ENCODE measurements around the gene MROH7.
A peak's percentile ranks its signal among the peaks of the same experiment; 100 is the strongest.

Gene MROH7

DNA sequence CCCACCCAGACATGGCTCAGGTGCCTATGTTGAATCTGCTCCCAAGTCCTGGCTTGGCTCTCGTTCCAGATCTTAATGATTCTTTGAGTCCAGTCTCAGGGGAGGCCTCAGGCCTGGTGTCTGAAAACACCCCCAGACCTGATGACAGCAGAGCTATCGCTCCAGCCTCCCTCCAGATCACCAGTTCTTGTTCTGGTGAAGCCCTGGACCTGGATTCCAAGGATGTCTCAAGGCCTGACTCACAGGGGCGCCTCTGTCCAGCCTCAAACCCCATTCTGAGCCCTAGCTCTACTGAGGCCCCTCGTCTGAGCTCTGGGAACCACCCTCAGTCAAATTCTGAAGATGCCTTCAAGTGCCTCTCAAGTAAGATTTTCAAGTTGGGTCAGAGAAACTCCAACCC, 11.4 kb downstream of the MROH7 start:
- DNase-seq = no peak

DNA sequence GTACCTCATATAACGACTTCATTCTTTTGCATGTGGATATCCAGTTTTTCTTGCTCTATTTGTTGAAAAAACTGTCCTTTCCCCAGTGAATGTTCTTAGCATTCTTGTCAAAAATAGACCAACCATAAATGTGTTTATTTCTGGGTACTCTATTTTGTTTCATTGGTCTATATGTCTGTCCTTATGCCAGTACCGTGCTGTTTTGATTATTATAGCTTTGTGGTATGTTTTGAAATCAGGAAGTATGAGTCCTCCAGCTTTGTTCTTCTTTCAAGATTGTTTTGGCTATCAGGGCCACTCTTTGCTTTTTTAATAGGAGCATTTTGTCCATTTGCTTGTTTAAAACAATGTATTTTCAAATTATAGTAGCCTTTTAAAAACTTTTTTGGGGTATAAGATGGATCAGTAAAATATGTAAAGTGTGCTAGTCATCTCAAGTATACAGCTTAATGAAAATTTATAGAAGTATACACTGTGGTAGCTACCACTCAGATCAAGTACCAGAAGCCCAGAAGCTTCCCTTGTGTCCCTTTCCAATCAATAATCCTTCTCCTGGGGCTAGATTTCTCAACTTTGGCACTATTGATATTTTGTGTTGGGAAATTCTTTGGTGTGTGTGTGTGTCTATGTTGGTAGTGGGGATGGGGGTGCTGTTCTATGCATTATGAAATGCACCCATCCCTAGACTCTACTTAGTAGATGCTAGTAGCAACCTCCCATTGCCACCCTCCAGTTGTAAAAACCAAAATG, 16.8 kb downstream of the MROH7 start:
- DNase-seq = no peak

DNA sequence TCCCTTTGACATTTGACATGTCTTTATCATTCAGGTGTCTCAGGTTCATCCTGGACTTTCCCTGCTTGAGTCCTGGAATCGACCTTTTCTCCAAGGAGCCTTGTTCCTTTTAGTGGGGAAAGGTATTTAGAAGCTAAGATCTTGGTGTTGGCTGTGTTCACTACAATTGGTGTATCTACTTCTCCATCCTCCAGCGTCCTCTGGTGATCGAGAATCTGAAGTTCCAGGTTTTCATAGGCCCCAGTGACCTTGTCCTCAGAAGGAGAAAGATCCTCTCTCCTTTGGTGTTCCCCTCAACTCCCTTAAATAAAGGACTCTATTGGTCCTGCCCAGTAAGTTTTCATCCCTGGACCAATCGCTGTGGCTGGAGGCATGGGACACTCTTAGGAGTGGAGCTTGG, 22.1 kb downstream of the MROH7 start:
- DNase-seq = no peak

DNA sequence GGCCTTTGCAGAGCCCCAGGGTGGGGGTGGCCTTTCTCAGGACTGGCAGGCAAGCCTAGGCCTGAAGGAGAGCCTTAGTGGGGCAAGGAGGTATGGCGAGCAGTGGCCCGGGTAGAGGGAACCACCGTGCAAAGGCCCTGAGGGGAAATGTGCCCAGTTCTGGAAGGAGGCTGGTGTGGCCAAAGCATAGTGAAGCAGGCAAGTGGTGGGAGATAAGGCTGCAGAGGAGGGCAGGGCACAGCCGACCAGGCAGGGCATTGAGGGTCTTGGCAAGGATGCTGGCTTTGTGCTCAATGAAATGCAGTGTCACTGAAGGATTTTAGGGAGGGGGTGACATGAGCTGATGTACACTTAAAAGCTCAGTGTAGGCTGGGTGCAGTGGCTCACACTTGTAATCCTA, 22.8 kb downstream of the MROH7 start:
- DNase-seq = no peak

DNA sequence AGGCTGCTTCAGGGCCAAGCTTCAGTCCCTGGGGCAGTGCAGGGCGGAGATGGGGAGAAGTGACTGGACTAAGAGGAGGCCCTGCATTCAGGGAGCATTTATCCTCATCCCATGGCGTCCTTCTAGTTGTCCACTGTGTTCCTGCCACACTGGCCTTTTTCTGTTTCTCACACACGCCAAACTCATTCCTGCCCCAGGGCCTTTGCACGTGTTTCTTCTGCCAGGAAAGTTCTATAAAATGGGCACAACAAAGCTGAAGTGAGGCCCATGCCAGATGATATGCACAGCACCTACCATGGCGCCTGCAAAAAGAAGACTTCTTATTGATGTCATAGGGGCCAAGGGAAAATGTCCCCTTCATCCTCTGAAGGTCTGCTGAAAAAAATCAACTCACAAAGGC, 24.3 kb downstream of the MROH7 start:
- no peak for DNase-seq

DNA sequence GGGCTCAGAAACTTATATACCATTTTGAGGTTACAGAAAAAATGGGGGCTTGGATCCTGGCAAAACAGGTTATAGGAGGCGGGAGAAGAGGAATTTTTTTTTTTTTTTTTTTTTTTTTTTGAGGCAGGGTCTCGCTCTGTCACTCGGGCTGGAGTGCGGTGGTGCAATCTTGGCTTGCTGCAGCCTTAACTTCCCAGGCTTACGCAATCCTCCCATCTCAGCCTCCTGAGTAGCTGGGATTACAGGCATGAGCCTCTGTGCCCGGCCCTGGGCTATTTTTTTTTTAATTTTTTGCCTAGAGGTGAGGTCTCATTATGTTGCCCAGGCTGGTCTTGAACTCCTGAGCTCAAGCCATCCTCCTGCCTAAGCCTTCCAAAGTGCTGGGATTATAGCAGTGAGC, 24.7 kb downstream of the MROH7 start:
- no peak for DNase-seq

DNA sequence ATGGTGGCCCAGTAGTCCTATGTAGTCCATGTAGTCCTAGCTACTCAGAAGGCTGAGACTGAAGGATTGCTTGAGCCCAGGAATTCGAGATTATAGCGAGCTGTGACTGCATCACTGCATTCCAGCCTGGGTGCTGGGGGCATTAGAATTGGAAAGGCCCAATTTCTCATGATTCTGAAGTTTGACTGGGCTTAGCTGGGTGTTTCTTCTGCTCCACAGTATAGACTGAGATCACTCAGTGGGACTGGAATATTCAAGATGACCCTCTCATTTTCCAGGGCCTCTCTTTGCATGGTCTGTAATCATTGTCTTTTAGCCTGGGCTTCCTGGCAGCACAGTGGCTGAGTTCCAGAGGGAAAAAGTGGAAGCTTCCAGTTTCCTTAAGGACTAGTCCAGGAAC, 26.2 kb downstream of the MROH7 start:
- DNase-seq = no peak

DNA sequence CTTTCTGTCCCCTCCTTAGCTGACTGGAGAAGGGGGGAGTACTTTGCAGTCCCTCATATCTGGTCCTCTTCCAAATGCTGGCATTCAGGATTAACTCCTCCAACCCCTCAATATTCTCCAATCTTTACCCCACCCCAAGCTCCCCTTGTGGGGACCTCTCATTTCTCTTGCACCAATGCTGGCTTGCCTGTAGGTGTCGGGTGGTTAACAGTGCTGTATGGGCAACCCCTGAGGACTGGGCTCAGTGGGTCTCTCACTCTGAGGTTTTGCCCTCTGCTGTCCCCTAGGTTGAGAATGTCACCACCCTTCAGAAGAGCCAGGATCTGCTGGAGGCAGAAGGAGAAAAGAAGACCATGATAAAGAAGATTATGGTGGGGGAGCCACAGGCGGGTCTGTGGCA, 27.0 kb downstream of the MROH7 start:
- no peak for DNase-seq

DNA sequence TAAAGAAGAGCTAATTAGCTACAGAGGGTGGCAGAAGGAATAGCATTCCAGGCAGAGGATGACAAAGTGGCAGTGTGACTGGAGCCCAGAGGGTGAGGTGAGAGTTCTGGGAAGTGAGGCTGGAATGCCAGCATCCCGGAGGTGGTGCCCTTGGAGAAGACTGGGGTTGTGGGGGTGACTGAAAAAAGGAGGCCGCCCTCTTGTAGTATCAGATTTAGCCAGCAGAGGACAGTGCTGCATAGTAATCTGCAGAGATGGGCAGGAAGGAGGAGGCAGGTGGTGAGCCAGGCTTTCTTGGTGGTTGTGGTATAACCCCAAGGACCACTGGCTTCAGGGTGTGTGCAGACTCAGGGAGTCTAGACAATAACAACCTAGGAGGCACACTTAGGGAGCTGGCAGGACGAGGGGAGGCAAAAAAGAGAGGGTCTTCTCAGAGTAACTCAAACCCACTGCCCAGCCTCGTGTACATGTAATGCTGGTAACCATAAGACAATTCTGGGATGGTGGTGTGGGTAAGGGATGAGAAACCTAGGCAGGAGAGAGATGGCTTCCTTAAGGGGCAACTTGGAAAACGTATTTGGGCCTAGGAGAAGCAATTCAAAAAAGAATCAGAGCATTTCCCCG, 30.5 kb downstream of the MROH7 start:
- DNase-seq = peak; percentile 65

DNA sequence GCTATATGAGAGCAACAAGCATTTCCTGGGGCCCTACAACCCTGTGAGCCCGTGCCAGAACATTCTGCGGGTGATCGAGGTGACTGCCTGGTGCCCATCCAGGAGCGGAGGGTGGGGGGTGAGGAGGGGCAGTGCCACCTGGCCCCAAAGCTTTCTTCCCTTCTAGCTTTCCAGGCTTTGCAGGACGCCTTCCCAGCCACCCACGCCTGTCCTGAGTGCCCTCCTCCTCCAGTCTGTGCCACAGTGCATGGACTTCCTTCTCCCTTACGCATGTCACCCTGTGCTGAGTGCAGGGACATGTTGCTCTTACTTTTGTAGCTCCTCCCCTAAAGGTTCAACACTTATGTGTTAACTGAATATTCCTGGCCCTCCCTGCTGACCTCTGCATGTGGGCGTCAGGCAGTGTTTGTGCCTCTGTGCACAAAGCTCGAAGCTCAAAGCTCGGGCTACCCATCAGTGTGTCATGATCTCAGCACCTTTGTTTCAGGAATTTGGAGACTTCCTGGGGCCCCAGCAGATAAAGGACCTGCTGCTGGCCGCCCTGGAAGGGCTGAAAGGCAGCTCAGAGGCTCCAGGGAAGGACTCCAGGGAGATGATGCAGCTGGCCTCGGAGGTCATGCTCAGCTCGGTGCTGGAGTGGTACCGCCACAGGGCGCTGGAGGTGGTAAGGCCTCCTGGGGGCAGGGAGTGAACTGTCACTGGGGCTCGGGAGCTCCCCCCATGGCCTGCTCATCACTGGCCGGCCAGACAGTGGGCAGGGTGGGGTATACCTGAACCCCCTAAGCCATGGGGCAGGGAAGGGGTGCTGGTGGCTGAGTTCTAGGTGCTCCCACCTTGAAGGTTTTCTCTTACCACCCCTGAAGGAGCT, 37.4 kb downstream of the MROH7 start:
- DNase-seq = no peak

DNA sequence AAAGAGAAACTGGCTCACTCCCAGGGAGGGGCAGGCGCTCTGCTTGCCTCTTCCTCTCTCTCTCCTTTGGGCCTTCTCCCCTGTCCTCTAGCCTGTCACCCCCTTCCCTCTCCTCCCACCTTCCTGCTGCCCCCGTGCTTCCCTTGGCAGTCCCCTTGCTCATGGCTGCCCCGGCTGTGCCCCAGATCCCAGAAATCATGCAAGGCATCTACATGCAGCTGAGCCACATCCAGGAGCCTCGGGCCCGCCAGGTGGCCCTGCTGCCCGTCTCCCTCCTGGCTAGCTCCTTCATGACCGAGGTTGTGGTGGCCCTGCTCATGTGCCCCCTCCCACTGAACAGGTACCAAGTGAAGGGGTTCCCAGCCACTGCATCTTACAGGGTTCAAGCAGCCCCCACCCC, 38.1 kb downstream of the MROH7 start:
- DNase-seq = no peak

DNA sequence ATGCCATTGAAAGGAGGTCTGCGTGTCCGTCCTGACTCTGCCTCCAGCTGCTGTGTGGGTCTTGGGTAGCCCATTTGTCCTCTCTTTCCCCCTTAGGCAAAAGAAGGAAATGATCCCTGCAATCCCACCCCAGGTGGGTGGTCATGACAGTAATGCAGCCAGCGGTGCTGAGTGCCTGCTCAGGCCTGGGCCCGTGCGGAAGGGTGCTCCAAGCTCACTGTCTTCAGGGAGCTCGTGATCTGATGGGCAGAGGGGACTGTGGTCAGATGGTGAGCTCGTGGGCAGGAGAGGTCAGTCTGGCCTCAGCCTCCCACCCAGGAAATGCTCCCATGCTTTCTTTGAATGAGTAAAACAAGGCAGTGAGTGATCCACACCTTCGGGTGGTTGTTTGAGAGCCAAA, 38.8 kb downstream of the MROH7 start:
- no peak for DNase-seq

DNA sequence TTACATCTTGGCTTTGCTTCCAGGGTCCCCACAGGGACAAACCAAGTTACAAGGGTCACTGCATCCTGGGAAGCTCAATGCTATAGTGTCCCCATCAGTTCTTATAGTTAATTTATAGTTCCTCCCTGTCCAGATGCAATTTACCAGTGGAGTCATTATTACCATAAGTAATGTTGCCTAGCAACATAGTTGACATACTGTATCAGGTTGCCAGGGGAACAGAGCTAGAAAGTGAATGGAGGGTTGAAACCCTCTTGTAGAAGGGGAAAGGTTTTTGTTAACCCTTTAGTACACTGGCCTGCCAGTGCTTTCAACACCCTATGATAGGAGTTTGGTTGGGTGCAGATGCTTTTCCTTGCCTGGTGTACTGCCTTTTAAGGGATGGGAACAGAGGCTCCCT, 39.8 kb downstream of the MROH7 start:
- no peak for DNase-seq

DNA sequence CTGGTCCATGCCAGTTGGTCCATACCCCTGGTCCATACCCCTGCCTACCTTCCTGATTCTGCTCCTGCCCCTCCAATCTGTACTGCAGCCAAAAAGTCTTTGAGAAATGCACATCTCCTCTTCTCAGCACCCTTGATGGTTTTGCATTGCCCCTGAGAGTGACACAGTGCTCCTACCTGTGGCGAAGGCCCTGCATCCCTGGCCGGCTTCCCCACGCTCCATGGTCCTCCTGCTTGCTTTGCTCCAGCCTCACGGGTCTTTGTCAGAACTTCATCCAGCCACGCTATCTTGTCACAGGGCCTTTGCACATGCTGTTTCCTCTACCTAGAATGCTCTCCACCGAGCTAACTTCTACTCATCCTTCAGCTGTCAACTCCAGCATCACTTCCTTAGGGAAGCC, 41.9 kb downstream of the MROH7 start:
- no peak for DNase-seq

DNA sequence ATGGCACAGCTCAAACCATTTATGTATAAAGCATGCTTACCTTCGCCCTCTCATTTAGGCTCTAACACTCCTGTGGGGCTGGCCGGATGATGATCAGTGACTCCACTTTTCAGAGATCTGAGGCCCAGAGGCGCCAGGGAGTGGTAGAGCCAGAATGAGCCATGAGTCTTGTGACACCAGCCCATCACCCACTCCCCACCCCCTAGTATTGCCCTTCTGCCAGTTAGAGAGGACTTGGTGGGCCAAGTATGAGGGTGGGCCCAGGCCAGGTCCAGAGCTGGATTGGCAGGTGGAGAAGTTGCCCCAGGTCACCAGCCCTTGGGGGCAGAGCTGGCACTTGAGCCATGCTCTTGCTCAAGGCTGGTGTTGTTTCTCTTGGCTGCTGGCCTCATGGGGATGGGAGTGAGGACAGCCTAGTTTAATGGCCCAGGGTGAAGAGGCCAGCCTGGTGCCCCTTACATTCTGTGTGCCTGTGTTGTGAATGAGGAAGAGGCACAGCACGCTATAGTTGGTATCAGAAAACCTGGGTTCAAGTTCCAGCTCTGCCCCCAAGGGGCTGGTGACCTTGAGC, 43.8 kb downstream of the MROH7 start:
- DNase-seq = no peak

DNA sequence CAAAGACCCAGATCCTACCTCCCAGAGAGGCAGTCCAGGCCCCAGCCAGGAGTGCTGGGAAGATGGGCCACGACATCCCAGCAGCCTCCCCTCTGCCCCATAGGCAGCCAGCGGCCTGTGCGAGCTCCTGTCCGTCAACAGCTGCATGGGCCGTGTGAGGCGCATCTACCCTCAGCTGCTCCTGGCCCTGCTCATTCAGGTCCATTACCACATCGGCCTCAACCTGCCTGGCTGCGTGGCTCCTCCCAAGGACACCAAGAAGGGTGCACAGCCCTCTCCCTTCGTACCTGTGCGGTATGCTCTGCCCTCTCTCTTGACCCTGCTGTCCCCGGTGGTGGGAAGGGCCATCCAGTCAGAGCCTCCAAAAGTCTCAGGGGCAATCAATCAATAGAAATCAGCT, 44.6 kb downstream of the MROH7 start:
- no peak for DNase-seq

DNA sequence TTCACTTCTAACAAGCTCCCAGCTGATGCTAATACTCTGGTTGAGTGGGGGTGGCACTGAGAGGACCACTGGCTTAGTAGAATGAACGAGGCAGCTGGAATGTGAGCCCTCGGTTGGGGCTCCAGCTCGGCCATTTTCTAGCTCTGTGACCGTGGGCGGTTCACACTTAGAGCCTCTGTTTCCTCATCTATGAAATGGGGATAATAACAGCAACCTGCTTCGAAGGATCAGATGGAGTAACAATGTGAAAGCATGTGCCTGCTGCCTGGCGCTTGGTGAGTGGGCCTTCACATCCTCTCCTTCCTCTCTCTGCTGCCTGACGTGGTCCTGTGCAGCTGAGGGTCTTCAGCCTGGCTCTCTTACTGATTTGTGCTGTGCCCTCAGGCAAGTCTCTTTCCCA, 53.2 kb downstream of the MROH7 start:
- no peak for DNase-seq

DNA sequence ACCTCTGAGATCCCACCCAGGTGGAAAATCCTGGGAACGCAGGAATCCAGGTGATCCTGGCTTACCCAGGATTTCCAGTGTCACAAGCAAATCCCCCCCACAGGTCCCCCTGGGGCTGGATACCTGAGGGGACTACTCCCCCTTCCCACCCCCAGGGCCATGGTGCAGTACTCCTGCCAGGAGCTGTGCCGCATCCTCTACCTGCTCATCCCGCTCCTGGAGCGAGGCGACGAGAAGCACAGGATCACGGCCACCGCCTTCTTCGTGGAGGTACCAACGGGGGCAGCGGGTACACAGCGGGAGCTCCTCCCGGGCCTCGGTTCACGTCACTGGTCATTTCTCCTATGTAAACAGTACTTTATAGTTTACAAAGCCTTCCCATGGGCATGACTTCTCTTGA, 53.6 kb downstream of the MROH7 start:
- no peak for DNase-seq

DNA sequence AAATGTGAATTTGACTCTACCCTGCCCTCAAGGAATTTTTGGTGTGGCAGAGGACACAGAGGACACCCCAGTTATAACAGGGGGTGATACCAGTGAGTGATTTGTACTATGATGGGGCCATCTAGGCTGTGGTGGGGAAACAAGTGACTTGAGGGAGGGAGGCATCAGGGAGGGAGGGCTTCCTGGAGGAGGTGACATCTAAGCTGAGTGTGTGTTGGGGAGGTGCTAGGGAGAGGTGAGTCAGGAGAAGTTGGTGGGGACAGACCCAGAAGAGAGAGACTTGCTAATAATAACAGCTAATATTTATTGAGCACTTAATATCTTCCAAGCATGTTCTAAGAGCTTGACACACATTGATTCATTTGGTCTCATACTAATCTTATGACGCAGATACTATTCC, 54.2 kb downstream of the MROH7 start:
- no peak for DNase-seq

DNA sequence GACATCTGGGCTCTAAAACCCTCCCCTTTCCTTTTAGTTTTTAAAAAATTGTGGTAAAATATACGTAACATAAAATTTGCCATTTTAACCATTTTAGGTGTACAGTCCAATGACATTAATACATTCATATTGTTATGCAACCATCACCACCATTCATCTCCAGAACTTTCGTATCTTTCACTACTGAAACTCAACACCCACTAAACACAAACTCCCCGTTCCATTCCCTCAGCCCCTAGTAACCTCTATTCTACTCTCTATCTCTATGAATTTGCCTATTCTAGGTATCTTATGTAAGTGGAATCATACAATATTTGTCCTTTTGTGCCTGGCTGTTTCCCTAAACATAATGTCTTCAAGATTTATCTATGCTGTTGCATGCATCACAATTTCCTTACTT, 54.7 kb downstream of the MROH7 start:
- no peak for DNase-seq

DNA sequence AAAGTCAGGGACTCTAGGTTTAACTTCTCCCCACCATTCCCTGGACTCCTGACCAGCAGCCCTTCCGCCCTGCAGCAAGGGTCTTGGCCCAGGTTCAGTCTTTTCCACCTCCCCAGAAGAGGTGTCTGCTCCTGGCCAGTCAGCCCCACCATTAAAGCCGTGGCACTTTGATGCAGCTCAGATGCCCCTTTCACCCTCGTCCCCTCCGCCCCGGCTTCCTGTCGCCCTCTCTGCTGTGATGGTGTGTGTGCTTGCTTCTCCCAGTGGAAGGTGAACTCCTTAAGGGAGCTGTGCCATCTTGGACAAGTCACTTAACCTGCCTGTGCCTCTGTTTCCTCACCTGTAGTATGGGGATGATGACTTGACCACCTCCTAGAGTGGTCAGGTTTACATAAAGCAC, 56.3 kb downstream of the MROH7 start:
- no peak for DNase-seq

DNA sequence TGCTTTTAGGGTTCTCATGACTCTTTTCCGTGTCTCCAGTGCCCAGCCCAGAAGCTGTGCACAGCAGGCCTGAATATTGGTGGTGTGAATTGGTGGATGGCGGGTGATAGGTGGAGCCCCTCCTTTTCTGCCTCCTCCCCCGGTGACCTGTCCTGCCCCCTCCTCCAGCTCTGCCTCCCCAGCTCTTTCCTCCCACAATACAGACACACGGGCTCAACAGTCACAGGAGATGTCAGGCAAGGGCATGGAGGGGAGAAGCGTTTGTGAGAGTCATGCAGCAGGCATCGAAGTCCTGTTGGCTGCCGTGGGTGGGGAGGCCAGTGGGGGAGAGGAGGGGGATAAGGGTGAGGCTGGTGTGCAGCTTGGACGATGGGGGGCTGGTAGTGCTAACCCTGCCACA, 56.8 kb downstream of the MROH7 start:
- no peak for DNase-seq

DNA sequence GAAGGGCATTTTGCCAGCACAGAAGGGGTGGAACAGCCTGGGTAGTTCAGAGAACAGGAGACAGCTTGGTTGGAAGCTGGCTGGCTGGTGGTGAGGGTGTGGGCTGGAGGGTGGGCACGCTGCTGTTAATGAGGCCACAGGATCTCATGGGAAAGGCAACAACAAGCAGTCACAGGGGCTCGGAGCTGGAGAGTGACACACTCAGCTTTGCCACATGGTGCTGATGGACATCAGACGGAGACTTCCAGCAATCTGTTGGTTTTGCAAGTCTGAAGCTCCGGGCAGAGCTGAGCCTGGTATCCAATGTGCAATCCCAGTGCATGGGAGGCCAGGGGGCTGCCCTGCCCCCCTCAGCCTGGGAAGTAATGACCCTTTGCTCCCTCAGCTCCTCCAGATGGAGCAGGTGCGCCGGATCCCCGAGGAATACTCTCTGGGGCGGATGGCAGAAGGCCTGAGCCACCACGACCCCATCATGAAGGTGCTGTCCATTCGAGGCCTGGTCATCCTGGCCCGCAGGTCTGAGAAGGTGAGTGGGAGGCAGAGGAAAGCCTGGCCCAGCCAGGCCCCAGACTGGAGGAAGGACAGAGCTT, 58.4 kb downstream of the MROH7 start:
- no peak for DNase-seq

Data from CD4-positive, alpha-beta T cell treated with Interleukin-17A for 4 hours (primary cell).